GM12878 (cell line): ENCODE measurements around the gene LANCL2. TPM values are rescaled to one million over a fixed set of nuclear protein-coding genes. Genes with fewer than 3 reads are reported as not detected.

Experiments
- ATAC-seq: fragments of 200-7000 bp; cut with Tn5 transposase; 3 replicates; pipeline ENCODE4 v1.9.1; 2020; ENCODE audit warnings: mild to moderate bottlenecking, moderate library complexity
- BruUV-seq: library from RNA; stranded (reverse); fragments of 400-500 nt; replicated peaks from 2 replicates; lab custom pipeline; 2021; lab: Mats Ljungman, UMichigan
- CTCF ChIA-PET: fragments of 300-600 bp; sonication (Branson Sonifier 250); formaldehyde crosslinking; extraction: SDS; loops from one replicate; lab custom pipeline; 2021; ENCODE audit warnings: inconsistent platforms; lab: Yijun Ruan, JAX
- POLR2A ChIA-PET: fragments of 350-600 bp; formaldehyde crosslinking; extraction: SDS; loops from one replicate; lab custom pipeline; 2021; ENCODE audit warnings: inconsistent platforms; lab: Charles Lee
- RAD21 ChIA-PET: fragments of 300-600 bp; sonication (Branson Sonifier 250); formaldehyde crosslinking; loops from one replicate; lab custom pipeline; 2023; ENCODE audit warnings: antibody characterized with exemption; ENCODE audit not compliant: unreplicated experiment; lab: Charles Lee
- SMC1A ChIA-PET: fragments of 300-600 bp; sonication (Branson Sonifier 250); formaldehyde crosslinking; loops from one replicate; lab custom pipeline; 2023; ENCODE audit not compliant: unreplicated experiment, uncharacterized antibody; lab: Charles Lee
- DNase-seq: peaks from one replicate; pipeline ENCODE4 v3.0.0-alpha.2; 2011; ENCODE audit warnings: low read depth, low spot score
- FAIRE-seq: peaks from 3 replicates; lab custom pipeline; 2011; peaks lifted over from hg19 to GRCh38; lab: Jason Lieb, UNC
- H2AFZ ChIP-seq: 2 replicates; pipeline ENCODE4 v1.6.0; 2011; ENCODE audit warnings: low read depth, low read length, control low read depth; ENCODE audit not compliant: control insufficient read depth
- H3K27ac ChIP-seq: 2 replicates; pipeline ENCODE4 v1.5.1; 2011; ENCODE audit warnings: control low read depth; ENCODE audit not compliant: control insufficient read depth, insufficient read depth
- H3K27me3 ChIP-seq, 2 experiments: replicated peaks in 1 of 2; 2 replicates each; pipeline versions ENCODE4 v1.6.0 to v1.6.1; 2011; ENCODE audit warnings: low read length in 1 of 2; ENCODE audit not compliant: control insufficient read depth in 2 of 2, insufficient read depth in 2 of 2
- H3K36me3 ChIP-seq, 2 experiments: 2 replicates each; pipeline ENCODE4 v1.5.1; 2011; ENCODE audit warnings: low read length in 1 of 2; ENCODE audit not compliant: control insufficient read depth in 2 of 2, insufficient read depth in 2 of 2
- H3K4me1 ChIP-seq: 2 replicates; pipeline ENCODE4 v1.6.1; 2011; ENCODE audit warnings: mild to moderate bottlenecking, low read length, moderate library complexity, mixed read lengths; ENCODE audit not compliant: control insufficient read depth, insufficient read depth
- H3K4me2 ChIP-seq: 2 replicates; pipeline ENCODE4 v1.6.0; 2011; ENCODE audit warnings: control low read depth; ENCODE audit not compliant: control insufficient read depth, insufficient read depth
- H3K4me3 ChIP-seq: fragments of 200-600 bp; sonication (generic); 2 replicates; pipeline ENCODE4 v1.5.1; 2016
- H3K79me2 ChIP-seq: 2 replicates; pipeline ENCODE4 v1.6.0; 2011; ENCODE audit warnings: low read length; ENCODE audit not compliant: control insufficient read depth, insufficient read depth
- H3K9ac ChIP-seq: 2 replicates; pipeline ENCODE4 v1.8.0; 2011; ENCODE audit warnings: low read length, control low read depth, mixed read lengths; ENCODE audit not compliant: control insufficient read depth, insufficient read depth
- H3K9me3 ChIP-seq: replicated peaks from 3 replicates; pipeline ENCODE4 v1.5.1; 2011; ENCODE audit warnings: mild to moderate bottlenecking, low read length; ENCODE audit not compliant: control insufficient read depth, insufficient read depth
- H4K20me1 ChIP-seq: 2 replicates; pipeline ENCODE4 v1.6.0; 2011; ENCODE audit not compliant: control insufficient read depth, insufficient read depth
- MEF2B ChIP-seq: fragments of 450-650 bp; IDR thresholded peaks from 2 replicates; pipeline ENCODE4 v1.6.1; 2018; ENCODE audit warnings: mild to moderate bottlenecking, moderate library complexity; ENCODE audit not compliant: partially characterized antibody, poor library complexity, severe bottlenecking
- POLR2A ChIP-seq: IDR thresholded peaks from 2 replicates; pipeline ENCODE4 v1.6.1; 2011; ENCODE audit warnings: low read depth, mild to moderate bottlenecking, low read length
- YBX1 ChIP-seq: fragments of 450-650 bp; IDR thresholded peaks from 2 replicates; pipeline ENCODE4 v1.6.1; 2016; ENCODE audit warnings: antibody characterized with exemption
- WGBS: methylation state at CpG from one replicate; pipeline ENCODE4 v1.1.6; 2016; ENCODE audit warnings: low lambda C conversion rate; ENCODE audit not compliant: insufficient replicate concordance, insufficient coverage; ENCODE audit errors: missing lambda C conversion rate; 5-methylcytosine and 5-hydroxymethylcytosine counted together
- in situ Hi-C: fragments of 300-500 bp; cut with MboI; formaldehyde crosslinking; loops from 9 replicates; pipeline ENCODE4 v1.14.3; 2018; ENCODE audit warnings: mixed read lengths
- intact Hi-C: fragments of 100-400 bp; cut with micrococcal nuclease; formaldehyde crosslinking; loops from one replicate; pipeline ENCODE4 v1.14.2; 2022; ENCODE audit not compliant: unreplicated experiment
- polyA plus RNA-seq, 11 experiments: library from polyadenylated mRNA; depleted of rRNA in 4 of 11; unstranded in 6 of 11; stranded (reverse) in 5 of 11; fragments of >200 nt; fragmentation: Nextera tagmentation in 4 of 11; fragmentation: Illumina TruSeq in 1 of 11; extraction: Ambion mirVana in 4 of 11; extraction: Trizol in 1 of 11; gene quantifications; 1 replicate in 1 of 11; 2 replicates in 10 of 11; pipeline versions ENCODE4 v1.2.1 to v1.2.3, GENCODE V29; 2011 to 2016; ENCODE audit warnings: inconsistent platforms in 2 of 11, missing spikeins in 2 of 11, low read depth in 1 of 11
- total RNA-seq, 4 experiments: library from RNA; depleted of rRNA in 3 of 4; stranded (reverse); fragments of >200 nt in 3 of 4; fragmentation: Illumina TruSeq in 1 of 4; extraction: Trizol in 1 of 4; gene quantifications; 2 replicates each; pipeline versions ENCODE4 v1.2.1 to v1.2.3, GENCODE V29; 2013 to 2021
- TF ChIP-seq, protein P1 (sequence below): IDR thresholded peaks from 2 replicates; pipeline ENCODE4 v1.6.1; 2011; ENCODE audit warnings: low read depth, low read length, improper control_type of control experiment, borderline replicate concordance
- TF ChIP-seq, protein P2 (sequence below): IDR thresholded peaks from 2 replicates; pipeline ENCODE4 v1.6.1; 2011; ENCODE audit warnings: low read depth, mild to moderate bottlenecking, low read length, moderate library complexity, borderline replicate concordance; ENCODE audit errors: extremely low read depth

The LANCL2 gene
- total and polyA plus RNA-seq, 10 of the 15 experiments (the other 5 are each of a cell fraction or from before 2014, with no cell fraction given) = 8.1 to 28.6 (median 16.4) TPM

GRCh38 chr7:55339033-55340000 is 25.8 kb upstream of the LANCL2 start:
- no peaks in the 10 kb centered on the region for H3K36me3 ChIP-seq
- H3K4me3 ChIP-seq = no peak overlapping the region
- no peak overlapping the region for H3K27ac ChIP-seq
- 38% methylated on average over 8 of the region's 8 CpGs for WGBS
- DNase-seq (no peak), ATAC-seq (no peak; the same call in 1 of the 3 replicates)
- H3K4me2 ChIP-seq = no peak overlapping the region
- TF ChIP-seq, protein P1, sequence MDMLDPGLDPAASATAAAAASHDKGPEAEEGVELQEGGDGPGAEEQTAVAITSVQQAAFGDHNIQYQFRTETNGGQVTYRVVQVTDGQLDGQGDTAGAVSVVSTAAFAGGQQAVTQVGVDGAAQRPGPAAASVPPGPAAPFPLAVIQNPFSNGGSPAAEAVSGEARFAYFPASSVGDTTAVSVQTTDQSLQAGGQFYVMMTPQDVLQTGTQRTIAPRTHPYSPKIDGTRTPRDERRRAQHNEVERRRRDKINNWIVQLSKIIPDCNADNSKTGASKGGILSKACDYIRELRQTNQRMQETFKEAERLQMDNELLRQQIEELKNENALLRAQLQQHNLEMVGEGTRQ = no peak
- TF ChIP-seq YBX1 (no peak), MEF2B (no peak), POLR2A (no peak)
- TF ChIP-seq, protein P2, sequence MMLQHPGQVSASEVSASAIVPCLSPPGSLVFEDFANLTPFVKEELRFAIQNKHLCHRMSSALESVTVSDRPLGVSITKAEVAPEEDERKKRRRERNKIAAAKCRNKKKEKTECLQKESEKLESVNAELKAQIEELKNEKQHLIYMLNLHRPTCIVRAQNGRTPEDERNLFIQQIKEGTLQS = no peak
- TF ChIP-seq, all 136 proteins: peak for 0
- no peak overlapping the region for H3K9ac ChIP-seq
- H3K27me3 ChIP-seq = no peaks in the 10 kb centered on the region
- SMC1A ChIA-PET = no interaction called here
- no peak overlapping the region for H2AFZ ChIP-seq
- no peak for FAIRE-seq
- RAD21 ChIA-PET = no interaction called here
- intact Hi-C loops (no loop called here), in situ Hi-C loops (no loop called here)
- BruUV-seq = no TSS peak
- no peaks in the 10 kb centered on the region for H3K4me1 ChIP-seq
- H3K9me3 ChIP-seq = no peaks in the 10 kb centered on the region; the same call in 2 of the 3 replicates
- POLR2A ChIA-PET = no interaction called here
- no peaks in the 10 kb centered on the region for H4K20me1 ChIP-seq
- CTCF ChIA-PET = no interaction called here
- H3K79me2 ChIP-seq = no peaks in the 10 kb centered on the region
